Common myeloid progenitor, CD34-positive (primary cell): ENCODE results near the gene TEK.

ENCODE experiments used
- CTCF ChIA-PET: fragments of 350-600 bp; sonication (Branson Sonifier 250); formaldehyde crosslinking; loops from one replicate; lab custom pipeline; 2021; ENCODE audit warnings: antibody characterized with exemption; lab: Charles Lee
- POLR2A ChIA-PET: fragments of 350-600 bp; sonication (Branson Sonifier 250); formaldehyde crosslinking; loops from one replicate; lab custom pipeline; 2021; ENCODE audit warnings: antibody characterized with exemption; lab: Charles Lee
- DNase-seq, 3 donors: peaks; one replicate each; pipeline versions ENCODE4 v3.0.0 to v3.0.0-alpha.2; 2013
- H3K27ac ChIP-seq, 2 experiments: 1 replicate in 1 of 2; 2 replicates in 1 of 2; pipeline ENCODE4 v1.7.0; 2013; ENCODE audit warnings: inconsistent platforms in 2 of 2, low read length in 2 of 2, mild to moderate bottlenecking in 2 of 2, low read depth in 1 of 2, moderate library complexity in 1 of 2; ENCODE audit not compliant: severe bottlenecking in 2 of 2, insufficient read depth in 1 of 2, poor library complexity in 1 of 2
- H3K27me3 ChIP-seq, 5 experiments: replicated peaks in 2 of 5; 1 replicate in 3 of 5; 2 replicates in 2 of 5; pipeline versions ENCODE4 v1.6.1 to v1.7.0; 2013; ENCODE audit warnings: low read length in 4 of 5, mild to moderate bottlenecking in 2 of 5, moderate library complexity in 2 of 5, inconsistent platforms in 1 of 5; ENCODE audit not compliant: insufficient read depth in 5 of 5, control insufficient read depth in 4 of 5
- H3K36me3 ChIP-seq, 4 experiments: 1 replicate in 2 of 4; 2 replicates in 2 of 4; pipeline versions ENCODE4 v1.6.1 to v1.7.0; 2013; ENCODE audit warnings: low read length in 3 of 4, control low read depth in 1 of 4, mild to moderate bottlenecking in 1 of 4; ENCODE audit not compliant: control insufficient read depth in 4 of 4, insufficient read depth in 4 of 4
- H3K4me1 ChIP-seq, 4 experiments: 1 replicate in 3 of 4; 2 replicates in 1 of 4; pipeline versions ENCODE4 v1.6.1 to v1.7.1; 2013; ENCODE audit warnings: low read length in 3 of 4, mild to moderate bottlenecking in 3 of 4, control low read depth in 1 of 4, inconsistent platforms in 1 of 4, moderate library complexity in 1 of 4; ENCODE audit not compliant: control insufficient read depth in 4 of 4, insufficient read depth in 4 of 4; ENCODE audit errors: control extremely low read depth in 1 of 4
- H3K4me3 ChIP-seq, 7 experiments: 1 replicate in 4 of 7; 2 replicates in 3 of 7; pipeline versions ENCODE4 v1.5.1 to v1.7.0; 2013; ENCODE audit warnings: mild to moderate bottlenecking in 7 of 7, low read length in 6 of 7, moderate library complexity in 6 of 7, inconsistent platforms in 2 of 7, low read depth in 2 of 7, control low read depth in 1 of 7; ENCODE audit not compliant: insufficient read depth in 4 of 7, control insufficient read depth in 1 of 7; ENCODE audit errors: extremely low read depth in 1 of 7
- H3K9me3 ChIP-seq, 5 experiments: 1 replicate in 4 of 5; 2 replicates in 1 of 5; pipeline versions ENCODE4 v1.6.1 to v1.7.1; 2013; ENCODE audit warnings: low read length in 4 of 5, mild to moderate bottlenecking in 2 of 5, inconsistent platforms in 1 of 5, low read depth in 1 of 5, moderate library complexity in 1 of 5; ENCODE audit not compliant: control insufficient read depth in 4 of 5, insufficient read depth in 2 of 5; ENCODE audit errors: control extremely low read depth in 1 of 5
- WGBS: methylation state at CpG from one replicate; pipeline ENCODE4 v1.1.5; 2013; ENCODE audit not compliant: insufficient coverage; 5-methylcytosine and 5-hydroxymethylcytosine counted together

TEK gene

DNA sequence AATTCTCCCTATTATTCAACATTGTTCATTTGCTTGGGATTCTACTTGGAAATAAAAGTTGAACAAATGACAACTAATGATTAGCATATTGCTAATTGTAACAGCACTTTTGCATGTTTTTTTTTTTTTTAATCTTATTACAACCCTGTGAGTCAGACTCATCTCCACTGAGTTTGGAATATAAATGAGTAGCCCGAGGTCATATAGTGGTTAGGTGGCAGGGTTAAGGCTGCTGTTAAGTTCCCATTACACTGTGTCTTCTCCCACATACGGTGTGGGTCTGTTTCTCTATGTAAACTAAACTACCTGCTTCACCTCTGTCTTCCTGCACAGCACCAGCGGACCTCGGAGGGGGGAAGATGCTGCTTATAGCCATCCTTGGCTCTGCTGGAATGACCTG is 95.6 kb downstream of the TEK start:
- no peak overlapping the region for H3K27ac ChIP-seq
- no peaks in the 10 kb centered on the region for H3K9me3 ChIP-seq
- DNase-seq: no peak
- WGBS: no CpG with 5 or more reads among the region's 4 CpGs
- no peaks in the 10 kb centered on the region for H3K27me3 ChIP-seq
- no peaks in the 10 kb centered on the region for H3K36me3 ChIP-seq
- H3K4me1 ChIP-seq: no peaks in the 10 kb centered on the region
- ChIA-PET POLR2A (no interaction called here), CTCF (no interaction called here)
- H3K4me3 ChIP-seq: no peak overlapping the region

DNA sequence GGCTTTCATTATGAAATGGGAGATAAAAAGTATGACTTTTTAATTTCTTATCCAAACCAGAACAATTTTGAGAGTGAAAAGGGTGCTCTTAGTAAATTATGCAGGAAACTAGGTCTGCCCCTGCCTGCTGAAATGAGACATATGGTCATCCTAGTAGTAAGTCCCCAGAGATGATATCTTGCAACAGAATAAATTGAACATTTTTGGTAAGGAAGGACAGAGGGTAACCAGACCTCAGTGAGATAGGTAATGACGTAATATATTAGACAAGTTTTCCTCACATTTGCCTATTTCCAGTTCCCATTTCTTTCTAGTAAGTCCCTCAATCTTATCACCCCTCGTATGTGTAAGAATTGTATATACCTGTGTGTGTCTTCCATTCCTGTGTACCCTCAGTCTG is 96.2 kb downstream of the TEK start:
- no CpG with 5 or more reads among the region's 2 CpGs for WGBS
- Histone ChIP-seq H3K4me1 (peaks cover 0 to 1% (median under 1%) of the 10 kb centered on the region in 4 experiments), H3K9me3 (no peaks in the 10 kb centered on the region), H3K27me3 (no peaks in the 10 kb centered on the region), H3K36me3 (no peaks in the 10 kb centered on the region), H3K27ac (no peak overlapping the region), H3K4me3 (no peak overlapping the region)
- no peak for DNase-seq
- CTCF ChIA-PET: no interaction called here
- POLR2A ChIA-PET: no interaction called here

DNA sequence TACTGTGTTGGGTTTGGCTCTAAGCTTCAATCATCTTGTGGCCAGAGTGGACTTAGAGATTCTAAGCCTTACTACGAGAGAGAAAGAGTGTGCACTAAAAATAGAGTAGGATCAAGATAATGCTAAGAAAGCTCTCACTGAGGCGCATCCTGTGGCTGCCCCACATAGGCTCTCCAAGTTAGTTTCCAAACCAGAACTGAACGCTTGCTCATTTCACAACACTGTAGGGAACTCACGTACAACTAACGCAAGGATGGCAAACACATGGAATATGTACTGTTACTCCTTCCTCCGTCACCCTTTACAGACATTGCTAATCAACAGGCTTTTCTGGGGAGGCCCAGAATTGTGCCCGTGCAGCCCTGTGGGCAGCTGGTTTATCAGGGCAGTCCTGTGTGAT is 97.0 kb downstream of the TEK start:
- WGBS: 90% methylated on average over 7 of the region's 7 CpGs
- Histone ChIP-seq H3K27me3 (no peaks in the 10 kb centered on the region), H3K9me3 (no peaks in the 10 kb centered on the region), H3K36me3 (no peaks in the 10 kb centered on the region), H3K27ac (no peak overlapping the region), H3K4me1 (peaks cover 0 to 4% (median 2%) of the 10 kb centered on the region in 4 experiments), H3K4me3 (no peak overlapping the region)
- ChIA-PET POLR2A (no interaction called here), CTCF (no interaction called here)
- no peak for DNase-seq

DNA sequence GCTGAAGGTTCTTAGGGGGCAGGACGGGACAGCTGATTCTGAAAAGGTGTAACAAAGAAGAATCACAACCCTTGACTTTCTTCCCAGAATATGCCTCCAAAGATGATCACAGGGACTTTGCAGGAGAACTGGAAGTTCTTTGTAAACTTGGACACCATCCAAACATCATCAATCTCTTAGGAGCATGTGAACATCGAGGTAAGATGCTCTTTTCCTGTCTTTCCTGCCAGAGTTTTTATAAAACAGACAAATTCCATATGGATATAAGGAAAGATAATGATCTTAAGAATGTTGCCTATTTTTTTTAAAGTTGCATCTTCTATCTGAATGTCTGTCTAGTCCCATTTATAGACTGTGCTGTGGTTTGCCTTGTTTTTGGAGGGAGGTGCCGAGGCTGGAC is 100.0 kb downstream of the TEK start:
- POLR2A ChIA-PET: no interaction called here

DNA sequence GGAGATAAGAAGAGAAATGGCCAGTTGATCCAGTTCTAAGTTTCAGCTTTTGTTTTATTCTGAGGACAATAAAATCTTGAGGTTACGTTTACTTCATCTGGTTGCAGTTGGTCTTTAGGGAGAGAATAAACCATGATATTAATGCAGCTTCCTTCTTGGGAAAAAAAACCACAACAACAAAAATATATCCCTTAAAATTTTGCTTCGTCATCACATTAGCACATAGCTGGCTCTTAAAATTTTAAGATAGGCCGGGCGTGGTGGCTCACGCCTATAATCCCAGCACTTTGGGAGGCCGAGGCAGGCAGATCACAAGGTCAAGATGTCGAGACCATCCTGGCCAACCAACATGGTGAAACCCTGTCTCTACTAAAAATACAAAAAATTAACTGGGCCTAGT is 101.6 kb downstream of the TEK start:
- CTCF ChIA-PET: interaction anchor here (0.5 kb wide), 1 partner anchor 174 kb away, joined by 3 read pairs; no protein-coding TSS in a partner anchor
- DNase-seq: no peak
- peaks cover 0 to 4% (median 2%) of the 10 kb centered on the region in 4 experiments for H3K4me1 ChIP-seq
- no peak overlapping the region for H3K4me3 ChIP-seq
- no peaks in the 10 kb centered on the region for H3K27me3 ChIP-seq
- no peaks in the 10 kb centered on the region for H3K36me3 ChIP-seq
- POLR2A ChIA-PET: no interaction called here
- no peaks in the 10 kb centered on the region for H3K9me3 ChIP-seq
- 98% methylated on average over 6 of the region's 7 CpGs for WGBS
- H3K27ac ChIP-seq: no peak overlapping the region

More for the DNA sequence above, 100.0 kb downstream of the TEK start:
- peaks cover 0 to 4% (median 2%) of the 10 kb centered on the region in 4 experiments for H3K4me1 ChIP-seq
- H3K4me3 ChIP-seq: no peak overlapping the region
- no peak for DNase-seq
- CTCF ChIA-PET: interaction anchor here (0.6 to 0.8 kb wide), 2 partner anchors 12 to 198 kb away, joined by 3 read pairs; no protein-coding TSS in a partner anchor
- H3K27me3 ChIP-seq: no peaks in the 10 kb centered on the region
- no peaks in the 10 kb centered on the region for H3K36me3 ChIP-seq
- H3K27ac ChIP-seq: no peak overlapping the region
- WGBS: no CpG with 5 or more reads among the region's 3 CpGs
- no peaks in the 10 kb centered on the region for H3K9me3 ChIP-seq

DNA sequence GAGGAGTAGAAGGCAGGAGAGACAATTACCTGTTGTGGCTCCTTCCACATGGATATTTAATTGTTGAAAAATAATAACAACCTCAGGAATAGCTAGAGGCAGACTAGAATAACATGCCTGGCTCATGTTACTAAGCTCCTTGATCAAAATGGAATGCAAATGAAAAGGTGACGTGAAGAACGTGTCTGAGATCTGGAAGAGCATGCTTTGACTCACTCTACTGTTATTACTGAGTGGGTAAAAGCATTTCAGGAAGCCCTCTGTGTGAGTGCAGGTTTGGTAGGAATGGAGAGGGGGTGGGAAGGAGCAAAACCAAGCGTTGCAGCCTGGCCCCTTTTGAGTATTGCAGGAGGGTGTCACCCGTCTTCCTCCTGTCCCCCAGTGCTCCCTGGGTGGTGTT is 103.2 kb downstream of the TEK start:
- DNase-seq: no peak

DNA sequence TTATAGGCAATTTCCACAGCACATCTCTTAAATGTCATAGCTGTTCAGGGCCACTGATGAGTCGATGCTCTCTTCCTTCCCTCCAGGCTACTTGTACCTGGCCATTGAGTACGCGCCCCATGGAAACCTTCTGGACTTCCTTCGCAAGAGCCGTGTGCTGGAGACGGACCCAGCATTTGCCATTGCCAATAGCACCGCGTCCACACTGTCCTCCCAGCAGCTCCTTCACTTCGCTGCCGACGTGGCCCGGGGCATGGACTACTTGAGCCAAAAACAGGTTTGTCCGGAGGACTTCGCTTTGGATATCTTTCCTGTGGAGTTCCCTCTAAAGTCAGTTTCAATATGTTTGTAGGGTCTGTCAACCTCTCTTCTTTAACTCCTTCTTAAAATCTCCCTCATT is 103.6 kb downstream of the TEK start:
- peaks cover 0 to 1% (median 0%) of the 10 kb centered on the region in 5 experiments for H3K9me3 ChIP-seq
- POLR2A ChIA-PET: no interaction called here
- H3K4me3 ChIP-seq: no peak overlapping the region
- over 99% methylated on average over 12 of the region's 14 CpGs for WGBS
- H3K36me3 ChIP-seq: no peaks in the 10 kb centered on the region
- no peak overlapping the region for H3K27ac ChIP-seq
- no peak for DNase-seq
- CTCF ChIA-PET: no interaction called here
- H3K27me3 ChIP-seq: no peaks in the 10 kb centered on the region
- peaks cover 0 to 4% (median 2%) of the 10 kb centered on the region in 4 experiments for H3K4me1 ChIP-seq

More for the DNA sequence above, 103.2 kb downstream of the TEK start:
- H3K27me3 ChIP-seq: no peaks in the 10 kb centered on the region
- H3K9me3 ChIP-seq: peaks cover 0 to 1% (median 0%) of the 10 kb centered on the region in 5 experiments
- no peaks in the 10 kb centered on the region for H3K36me3 ChIP-seq
- no peak overlapping the region for H3K27ac ChIP-seq
- peaks cover 0 to 4% (median 2%) of the 10 kb centered on the region in 4 experiments for H3K4me1 ChIP-seq
- 64% methylated on average over 4 of the region's 4 CpGs for WGBS
- no peak overlapping the region for H3K4me3 ChIP-seq
- ChIA-PET CTCF (no interaction called here), POLR2A (no interaction called here)
